ENCODE results near the gene WDR27. TPM values are rescaled to one million over a fixed set of nuclear protein-coding genes. Genes with fewer than 3 reads are reported as not detected.

The WDR27 gene
- total and polyA plus RNA-seq, 10 of the 15 experiments (the other 5 are each of a cell fraction or from before 2014, with no cell fraction given), result 1.9 to 33.2 (median 19.0) TPM

GRCh38 chr6:169619650-169620049 is 82.2 kb downstream of the WDR27 start:
- ATAC-seq, result no peak

More at GRCh38 chr6:169619650-169620049, 82.2 kb downstream of the WDR27 start:
- no peak overlapping the region for H3K27ac ChIP-seq (ENCODE audit: control insufficient read depth, insufficient read depth)
- BruUV-seq (replicated peaks), result no TSS peak
- no peak overlapping the region for H3K4me2 ChIP-seq (ENCODE audit: control insufficient read depth, insufficient read depth)
- ChIA-PET RAD21 (ENCODE audit: unreplicated experiment) (no interaction called here), POLR2A (no interaction called here), SMC1A (ENCODE audit: uncharacterized antibody, unreplicated experiment) (no interaction called here), CTCF (no interaction called here)
- no peak overlapping the region for H3K9ac ChIP-seq (ENCODE audit: control insufficient read depth, insufficient read depth, low read length)
- H4K20me1 ChIP-seq (ENCODE audit: control insufficient read depth, insufficient read depth), result no peaks in the 10 kb centered on the region
- no peak overlapping the region for H2AFZ ChIP-seq (ENCODE audit: control insufficient read depth, low read depth, low read length)
- in situ Hi-C loops (cut with MboI), result no loop called here
- H3K9me3 ChIP-seq (replicated peaks; ENCODE audit: control insufficient read depth, insufficient read depth, low read length), result no peaks in the 10 kb centered on the region
- WGBS (ENCODE audit: insufficient coverage, insufficient replicate concordance, low lambda C conversion rate, missing lambda C conversion rate), result 86% methylated on average over 1 of the region's 1 CpG
- H3K36me3 ChIP-seq (ENCODE audit: control insufficient read depth in 2 of 2, insufficient read depth in 2 of 2, low read length in 1 of 2), result no peaks in the 10 kb centered on the region
- intact Hi-C loops (cut with micrococcal nuclease; ENCODE audit: unreplicated experiment), result no loop called here
- DNase-seq (ENCODE audit: low read depth, low spot score) (no peak), FAIRE-seq (no peak)
- no peaks in the 10 kb centered on the region for H3K79me2 ChIP-seq (ENCODE audit: control insufficient read depth, insufficient read depth, low read length)
- H3K27me3 ChIP-seq (replicated peaks in 1 of 2; ENCODE audit: control insufficient read depth in 2 of 2, insufficient read depth in 2 of 2, low read length in 1 of 2), result no peaks in the 10 kb centered on the region
- no peak overlapping the region for H3K4me3 ChIP-seq
- no peak for TF ChIP-seq SKIL (IDR thresholded peaks at IDR 0.05; ENCODE audit: low read depth, poor library complexity, severe bottlenecking)
- no peaks in the 10 kb centered on the region for H3K4me1 ChIP-seq (ENCODE audit: control insufficient read depth, insufficient read depth, low read length)
